B cell (primary cell): ENCODE data around the gene AAK1.

ENCODE experiments used
- EZH2 ChIP-seq: IDR thresholded peaks from 2 replicates; pipeline ENCODE4 v1.6.1; 2012; ENCODE audit warnings: borderline replicate concordance, low read depth, mild to moderate bottlenecking, moderate library complexity, low read length; ENCODE audit not compliant: insufficient read depth, poor library complexity, severe bottlenecking
- TF ChIP-seq, protein P1 (sequence below): fragments of 200-600 bp; IDR thresholded peaks from one replicate; pipeline ENCODE4 v1.8.0; 2022; ENCODE audit warnings: antibody characterized with exemption, mild to moderate bottlenecking

DNA sequence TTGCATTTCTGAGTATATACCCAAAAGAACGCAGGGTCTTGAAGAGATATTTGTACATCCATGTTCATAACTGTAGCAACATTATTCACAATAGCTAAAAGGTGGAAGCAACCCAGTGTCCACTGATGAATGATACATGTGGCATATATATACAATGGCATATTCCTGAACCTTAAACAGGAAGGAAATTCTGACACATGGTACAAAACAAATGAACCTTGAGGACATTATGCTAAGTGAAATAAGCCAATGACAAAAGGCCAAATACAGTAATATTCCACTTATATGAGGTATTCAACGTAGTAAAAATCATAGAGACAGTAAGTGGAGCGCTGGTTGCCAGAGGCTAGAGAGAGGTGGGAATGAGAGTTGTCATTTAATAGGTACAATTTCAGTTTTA, 8.1 kb downstream of the AAK1 start:
- TF ChIP-seq, protein P1, sequence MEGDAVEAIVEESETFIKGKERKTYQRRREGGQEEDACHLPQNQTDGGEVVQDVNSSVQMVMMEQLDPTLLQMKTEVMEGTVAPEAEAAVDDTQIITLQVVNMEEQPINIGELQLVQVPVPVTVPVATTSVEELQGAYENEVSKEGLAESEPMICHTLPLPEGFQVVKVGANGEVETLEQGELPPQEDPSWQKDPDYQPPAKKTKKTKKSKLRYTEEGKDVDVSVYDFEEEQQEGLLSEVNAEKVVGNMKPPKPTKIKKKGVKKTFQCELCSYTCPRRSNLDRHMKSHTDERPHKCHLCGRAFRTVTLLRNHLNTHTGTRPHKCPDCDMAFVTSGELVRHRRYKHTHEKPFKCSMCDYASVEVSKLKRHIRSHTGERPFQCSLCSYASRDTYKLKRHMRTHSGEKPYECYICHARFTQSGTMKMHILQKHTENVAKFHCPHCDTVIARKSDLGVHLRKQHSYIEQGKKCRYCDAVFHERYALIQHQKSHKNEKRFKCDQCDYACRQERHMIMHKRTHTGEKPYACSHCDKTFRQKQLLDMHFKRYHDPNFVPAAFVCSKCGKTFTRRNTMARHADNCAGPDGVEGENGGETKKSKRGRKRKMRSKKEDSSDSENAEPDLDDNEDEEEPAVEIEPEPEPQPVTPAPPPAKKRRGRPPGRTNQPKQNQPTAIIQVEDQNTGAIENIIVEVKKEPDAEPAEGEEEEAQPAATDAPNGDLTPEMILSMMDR: no peak
- TF ChIP-seq EZH2: no peak
